ENCODE data around the gene CARD19.

CARD19 gene

DNA sequence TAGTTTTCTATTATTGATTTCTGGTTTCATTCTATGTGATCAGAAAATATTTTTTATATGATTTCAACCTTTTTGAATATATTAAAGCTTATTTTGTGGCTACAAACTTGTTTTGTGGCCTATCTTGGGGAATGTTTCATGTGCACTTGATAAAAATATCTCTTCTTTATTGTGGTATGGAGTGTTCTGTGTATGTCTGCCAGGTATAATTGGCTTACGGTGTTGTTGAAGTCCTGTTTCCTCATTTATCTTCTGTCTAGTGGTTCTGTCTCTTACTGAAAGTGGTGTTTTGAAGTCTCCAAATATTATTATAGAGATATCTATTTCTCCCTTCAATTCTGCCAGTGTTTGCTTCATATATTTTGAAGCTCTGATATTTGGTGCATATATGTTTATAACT, 9.6 kb downstream of the CARD19 start:
- H3K4me1 ChIP-seq (ENCODE audit: control insufficient read depth, insufficient read depth, low read length), result peaks cover 15% of the 10 kb centered on the region
- H3K9ac ChIP-seq (ENCODE audit: low read length), result no peak overlapping the region
- peaks cover 5% of the 10 kb centered on the region for H3K36me3 ChIP-seq (ENCODE audit: control insufficient read depth, insufficient read depth, low read length)

DNA sequence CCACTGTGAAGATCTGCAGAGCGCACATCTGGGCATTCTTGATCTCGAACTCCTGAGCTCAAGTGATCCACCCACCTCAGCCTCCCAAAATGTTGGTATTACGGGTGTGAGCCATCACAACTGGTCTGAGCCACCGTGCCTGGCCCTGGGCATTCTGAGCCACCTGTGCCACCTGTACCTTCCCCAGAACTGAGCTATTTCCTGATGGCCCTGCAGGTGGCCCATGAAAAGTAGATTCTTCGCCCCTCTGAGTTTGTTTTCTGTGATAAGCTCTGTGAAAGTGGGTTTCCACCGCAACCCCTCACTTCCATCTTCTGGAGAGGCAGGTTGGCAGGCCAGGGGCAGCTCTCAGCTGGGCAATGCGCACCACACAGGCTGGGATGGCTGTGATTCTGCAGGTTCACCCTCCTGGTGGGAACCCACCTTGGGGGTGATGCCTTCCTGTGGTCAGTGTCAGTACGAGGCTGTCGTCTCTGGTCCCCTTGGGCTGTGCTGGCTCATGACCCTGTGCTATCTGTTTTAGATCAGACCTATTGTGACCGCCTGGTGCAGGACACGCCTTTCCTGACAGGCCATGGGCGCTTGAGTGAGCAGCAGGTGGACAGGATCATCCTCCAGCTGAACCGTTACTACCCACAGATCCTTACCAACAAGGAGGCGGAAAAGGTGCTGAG, 11.3 kb downstream of the CARD19 start:
- peaks cover 15% of the 10 kb centered on the region for H3K4me1 ChIP-seq (ENCODE audit: control insufficient read depth, insufficient read depth, low read length)
- H3K4me3 ChIP-seq (ENCODE audit: low read length), result no peak overlapping the region
- H3K36me3 ChIP-seq (ENCODE audit: control insufficient read depth, insufficient read depth, low read length), result peaks cover 5% of the 10 kb centered on the region
- H3K27me3 ChIP-seq (ENCODE audit: control insufficient read depth, insufficient read depth, low read length), result no peaks in the 10 kb centered on the region
- H3K9ac ChIP-seq (ENCODE audit: low read length), result no peak overlapping the region
- no peaks in the 10 kb centered on the region for H3K9me3 ChIP-seq (ENCODE audit: control insufficient read depth, low read length)

More for the DNA sequence above, 9.6 kb downstream of the CARD19 start:
- H3K4me3 ChIP-seq (ENCODE audit: low read length), result no peak overlapping the region
- no peaks in the 10 kb centered on the region for H3K9me3 ChIP-seq (ENCODE audit: control insufficient read depth, low read length)
- no peaks in the 10 kb centered on the region for H3K27me3 ChIP-seq (ENCODE audit: control insufficient read depth, insufficient read depth, low read length)

DNA sequence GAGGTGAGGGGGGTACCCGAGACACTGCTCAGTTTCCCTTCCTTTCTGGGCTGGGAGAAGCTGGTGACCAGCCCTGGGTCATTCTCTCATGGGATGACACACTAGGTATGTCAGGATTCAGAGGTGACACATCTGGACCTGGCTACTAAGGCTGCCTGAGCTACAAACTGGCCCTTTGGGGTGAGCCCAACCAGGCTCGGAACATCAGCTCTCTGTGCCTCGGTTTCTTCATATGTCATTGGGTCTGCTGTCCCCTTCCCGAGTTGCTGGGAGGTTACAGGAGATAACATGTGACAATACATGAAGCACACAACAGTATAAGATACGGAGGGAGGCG, 11.8 kb downstream of the CARD19 start:
- H3K36me3 ChIP-seq (ENCODE audit: control insufficient read depth, insufficient read depth, low read length), result peaks cover 5% of the 10 kb centered on the region
- H3K4me3 ChIP-seq (ENCODE audit: low read length), result no peak overlapping the region
- no peaks in the 10 kb centered on the region for H3K27me3 ChIP-seq (ENCODE audit: control insufficient read depth, insufficient read depth, low read length)
- no peak overlapping the region for H3K9ac ChIP-seq (ENCODE audit: low read length)
- no peaks in the 10 kb centered on the region for H3K9me3 ChIP-seq (ENCODE audit: control insufficient read depth, low read length)
- peaks cover 15% of the 10 kb centered on the region for H3K4me1 ChIP-seq (ENCODE audit: control insufficient read depth, insufficient read depth, low read length)

DNA sequence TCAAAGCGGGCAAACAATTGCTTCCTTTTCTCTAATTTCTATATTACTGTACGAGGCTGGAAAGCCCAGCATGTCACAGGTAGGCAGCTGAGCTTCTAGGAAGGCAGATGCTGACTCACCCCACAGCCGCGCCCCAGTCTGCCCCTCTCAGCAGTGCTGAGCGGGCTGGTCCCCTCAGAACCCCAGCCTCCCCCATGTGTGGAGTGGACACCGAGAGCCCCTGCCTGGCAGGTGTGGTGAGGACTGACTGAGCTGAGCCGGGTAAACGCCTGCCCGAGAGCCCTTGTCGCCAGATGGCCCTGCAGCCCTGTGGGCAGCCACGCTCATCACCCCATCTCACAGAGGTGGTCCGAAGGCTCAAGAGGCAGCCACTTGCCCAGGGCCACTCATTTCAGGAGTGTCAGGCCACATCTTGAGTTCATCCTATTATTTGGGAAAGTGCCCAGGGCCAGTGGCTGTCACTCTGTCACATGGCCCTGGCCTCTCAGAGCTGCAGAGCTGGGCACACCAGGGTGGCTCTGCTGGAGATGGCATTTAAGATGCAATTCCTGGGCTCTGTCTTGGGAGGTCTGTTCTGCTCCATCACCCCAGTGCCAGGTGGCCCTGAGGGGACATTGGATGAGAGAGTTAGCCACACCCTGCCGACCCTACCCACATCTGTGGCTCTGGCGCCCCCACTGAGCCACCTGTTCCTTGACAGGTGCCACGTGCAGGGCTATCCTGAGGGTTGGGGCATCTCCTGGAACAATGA, 12.4 kb downstream of the CARD19 start:
- no peaks in the 10 kb centered on the region for H3K27me3 ChIP-seq (ENCODE audit: control insufficient read depth, insufficient read depth, low read length)
- peaks cover 15% of the 10 kb centered on the region for H3K4me1 ChIP-seq (ENCODE audit: control insufficient read depth, insufficient read depth, low read length)
- no peak overlapping the region for H3K4me3 ChIP-seq (ENCODE audit: low read length)
- no peak overlapping the region for H3K9ac ChIP-seq (ENCODE audit: low read length)
- H3K9me3 ChIP-seq (ENCODE audit: control insufficient read depth, low read length), result no peaks in the 10 kb centered on the region
- H3K36me3 ChIP-seq (ENCODE audit: control insufficient read depth, insufficient read depth, low read length), result peaks cover 5% of the 10 kb centered on the region

DNA sequence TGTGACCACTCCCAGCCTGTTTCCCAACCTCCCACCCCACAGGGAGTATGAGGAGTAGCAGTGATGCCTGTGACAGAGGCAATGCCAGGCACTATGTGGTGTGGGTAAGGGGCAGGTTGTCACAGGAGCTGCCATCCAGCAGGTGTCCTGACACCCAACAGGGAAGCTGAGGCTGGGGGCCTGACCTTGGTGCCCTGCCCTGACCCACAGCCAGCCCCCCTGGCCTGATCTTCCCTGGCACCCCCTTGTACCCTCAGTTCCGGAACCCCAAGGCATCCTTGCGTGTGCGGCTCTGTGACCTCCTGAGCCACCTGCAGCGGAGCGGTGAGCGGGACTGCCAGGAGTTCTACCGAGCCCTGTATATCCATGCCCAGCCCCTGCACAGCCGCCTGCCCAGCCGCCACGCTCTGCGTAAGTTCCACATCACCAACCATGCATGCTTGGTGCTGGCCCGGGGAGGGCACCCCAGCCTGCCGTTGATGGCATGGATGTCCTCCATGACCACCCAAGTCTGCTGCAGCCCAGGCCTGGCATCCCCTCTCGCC, 14.4 kb downstream of the CARD19 start:
- peaks cover 5% of the 10 kb centered on the region for H3K36me3 ChIP-seq (ENCODE audit: control insufficient read depth, insufficient read depth, low read length)
- H3K27me3 ChIP-seq (ENCODE audit: control insufficient read depth, insufficient read depth, low read length), result no peaks in the 10 kb centered on the region
- H3K9ac ChIP-seq (ENCODE audit: low read length), result no peak overlapping the region
- H3K4me3 ChIP-seq (ENCODE audit: low read length), result no peak overlapping the region
- H3K9me3 ChIP-seq (ENCODE audit: control insufficient read depth, low read length), result no peaks in the 10 kb centered on the region
- H3K4me1 ChIP-seq (ENCODE audit: control insufficient read depth, insufficient read depth, low read length), result peaks cover 20% of the 10 kb centered on the region

DNA sequence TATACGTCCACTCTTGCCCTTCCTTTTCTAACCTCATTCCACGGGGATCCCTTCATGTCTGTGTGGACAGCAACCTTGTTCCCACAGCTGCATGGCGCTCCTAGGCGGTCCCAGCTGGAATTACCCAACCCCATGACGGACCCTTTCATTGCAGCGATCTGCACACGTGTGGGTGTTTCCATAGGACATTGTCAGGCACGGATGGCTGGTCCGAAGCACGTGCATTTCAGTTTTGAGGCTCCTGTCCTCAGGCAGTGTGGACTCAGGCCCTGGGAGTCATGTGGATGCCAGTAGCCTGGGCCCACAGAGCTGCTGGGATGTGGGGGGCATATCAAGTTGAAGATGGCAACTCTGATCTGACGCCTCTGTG, 15.0 kb downstream of the CARD19 start:
- H3K36me3 ChIP-seq (ENCODE audit: control insufficient read depth, insufficient read depth, low read length), result peaks cover 5% of the 10 kb centered on the region
- no peak overlapping the region for H3K9ac ChIP-seq (ENCODE audit: low read length)
- no peaks in the 10 kb centered on the region for H3K9me3 ChIP-seq (ENCODE audit: control insufficient read depth, low read length)
- H3K4me3 ChIP-seq (ENCODE audit: low read length), result no peak overlapping the region
- peaks cover 21% of the 10 kb centered on the region for H3K4me1 ChIP-seq (ENCODE audit: control insufficient read depth, insufficient read depth, low read length)
- no peaks in the 10 kb centered on the region for H3K27me3 ChIP-seq (ENCODE audit: control insufficient read depth, insufficient read depth, low read length)

DNA sequence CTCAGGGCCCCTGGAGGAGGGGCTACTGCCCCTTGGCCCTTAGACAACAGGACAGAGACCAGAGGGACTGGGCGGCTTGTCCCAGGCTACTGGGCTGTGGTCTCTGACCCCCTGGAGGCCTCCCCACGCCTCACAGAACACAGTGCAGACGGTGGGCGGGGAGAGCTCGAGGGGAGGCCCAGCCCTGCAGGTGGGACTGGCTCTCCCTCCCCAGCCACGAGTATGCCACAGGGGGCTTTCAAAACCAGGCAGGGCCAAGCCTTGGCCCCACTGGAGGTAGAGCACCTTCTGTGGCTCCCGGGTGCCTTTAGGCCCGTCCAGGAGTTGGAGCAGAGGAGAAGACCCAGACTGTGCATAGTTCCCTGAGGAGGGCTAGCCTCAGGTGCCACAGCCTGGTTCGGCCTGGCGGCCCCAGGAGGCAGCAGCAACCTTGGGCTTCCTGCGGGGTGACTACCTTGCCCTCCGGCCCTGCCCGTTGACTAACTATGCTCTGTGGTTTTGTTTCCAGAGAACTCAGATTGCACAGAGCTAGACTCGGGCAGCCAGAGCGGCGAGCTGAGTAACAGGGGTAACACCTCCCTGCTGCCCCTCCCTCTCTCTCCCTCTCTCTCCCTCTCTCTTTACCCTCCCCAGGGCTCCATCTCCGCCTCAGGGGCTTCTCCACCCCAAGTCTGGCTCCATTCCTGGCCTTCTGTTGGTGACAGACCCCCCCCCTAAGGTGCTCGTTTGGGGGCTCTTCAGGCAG, 15.5 kb downstream of the CARD19 start:
- Histone ChIP-seq H3K27me3 (ENCODE audit: control insufficient read depth, insufficient read depth, low read length) (no peaks in the 10 kb centered on the region), H3K9me3 (ENCODE audit: control insufficient read depth, low read length) (no peaks in the 10 kb centered on the region), H3K4me1 (ENCODE audit: control insufficient read depth, insufficient read depth, low read length) (peaks cover 27% of the 10 kb centered on the region), H3K9ac (ENCODE audit: low read length) (no peak overlapping the region), H3K36me3 (ENCODE audit: control insufficient read depth, insufficient read depth, low read length) (peaks cover 5% of the 10 kb centered on the region), H3K4me3 (ENCODE audit: low read length) (no peak overlapping the region)

DNA sequence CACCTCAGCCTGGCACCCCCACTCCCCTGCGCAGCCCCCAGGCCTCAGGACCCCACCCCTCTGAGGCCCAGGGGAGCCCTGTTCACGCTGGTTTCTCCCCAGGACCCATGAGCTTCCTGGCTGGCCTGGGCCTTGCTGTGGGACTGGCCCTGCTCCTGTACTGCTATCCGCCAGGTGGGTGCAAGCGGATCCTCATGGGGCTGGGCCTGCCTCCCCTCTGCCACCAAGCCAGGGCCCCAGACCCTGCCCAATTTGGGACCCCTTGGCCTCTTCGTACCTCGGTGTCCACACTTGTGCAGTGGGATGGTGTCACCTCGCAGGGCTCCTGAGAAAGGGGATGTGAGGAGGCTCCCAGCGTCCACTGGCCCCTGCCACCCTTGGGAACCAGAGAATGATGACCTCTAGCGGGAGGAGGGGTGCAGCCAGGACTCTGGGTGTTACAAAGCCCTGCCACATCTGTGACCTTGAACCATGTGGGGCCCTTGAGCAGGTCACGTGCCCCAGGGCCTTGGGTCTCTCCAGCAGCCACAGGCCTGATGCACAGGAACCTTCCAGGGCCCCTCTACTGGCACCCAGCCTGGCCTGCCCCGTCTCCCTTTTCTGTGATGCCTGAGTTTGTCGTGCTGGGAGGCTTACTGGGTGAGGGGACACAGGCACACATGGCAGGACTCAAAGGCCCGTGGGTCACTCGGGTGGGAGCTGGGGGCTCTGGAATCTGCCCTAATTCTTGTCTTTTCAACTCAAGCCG, 16.3 kb downstream of the CARD19 start:
- Histone ChIP-seq H3K9me3 (ENCODE audit: control insufficient read depth, low read length) (no peaks in the 10 kb centered on the region), H3K4me1 (ENCODE audit: control insufficient read depth, insufficient read depth, low read length) (peaks cover 20% of the 10 kb centered on the region), H3K36me3 (ENCODE audit: control insufficient read depth, insufficient read depth, low read length) (peaks cover 5% of the 10 kb centered on the region), H3K27me3 (ENCODE audit: control insufficient read depth, insufficient read depth, low read length) (no peaks in the 10 kb centered on the region), H3K9ac (ENCODE audit: low read length) (no peak overlapping the region), H3K4me3 (ENCODE audit: low read length) (no peak overlapping the region)

DNA sequence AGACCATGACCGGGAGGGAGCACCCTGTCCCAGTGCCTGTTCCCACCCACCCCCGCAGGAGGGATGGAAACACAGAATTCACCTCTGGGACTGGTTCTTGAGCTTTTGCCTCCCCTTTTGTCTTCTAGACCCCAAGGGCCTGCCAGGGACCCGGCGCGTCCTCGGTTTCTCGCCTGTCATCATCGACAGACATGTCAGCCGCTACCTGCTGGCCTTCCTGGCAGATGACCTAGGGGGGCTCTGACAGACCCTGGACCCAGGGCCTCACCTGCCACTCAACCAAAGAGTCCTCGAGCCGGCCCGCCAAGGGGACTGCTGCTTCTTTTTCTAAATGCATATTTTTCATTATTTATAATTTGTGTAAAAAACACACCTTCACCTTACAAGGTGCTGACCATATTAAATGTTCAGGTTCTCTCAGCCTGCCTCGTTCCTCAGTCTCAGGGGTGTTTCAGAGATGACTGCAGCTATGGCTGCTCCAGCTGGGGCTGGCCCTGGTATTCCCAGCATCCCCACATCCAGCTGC, 16.9 kb downstream of the CARD19 start:
- Histone ChIP-seq H3K9me3 (ENCODE audit: control insufficient read depth, low read length) (no peaks in the 10 kb centered on the region), H3K4me1 (ENCODE audit: control insufficient read depth, insufficient read depth, low read length) (peaks cover 15% of the 10 kb centered on the region), H3K4me3 (ENCODE audit: low read length) (no peak overlapping the region), H3K9ac (ENCODE audit: low read length) (no peak overlapping the region), H3K27me3 (ENCODE audit: control insufficient read depth, insufficient read depth, low read length) (no peaks in the 10 kb centered on the region), H3K36me3 (ENCODE audit: control insufficient read depth, insufficient read depth, low read length) (peaks cover under 1% of the 10 kb centered on the region)

DNA sequence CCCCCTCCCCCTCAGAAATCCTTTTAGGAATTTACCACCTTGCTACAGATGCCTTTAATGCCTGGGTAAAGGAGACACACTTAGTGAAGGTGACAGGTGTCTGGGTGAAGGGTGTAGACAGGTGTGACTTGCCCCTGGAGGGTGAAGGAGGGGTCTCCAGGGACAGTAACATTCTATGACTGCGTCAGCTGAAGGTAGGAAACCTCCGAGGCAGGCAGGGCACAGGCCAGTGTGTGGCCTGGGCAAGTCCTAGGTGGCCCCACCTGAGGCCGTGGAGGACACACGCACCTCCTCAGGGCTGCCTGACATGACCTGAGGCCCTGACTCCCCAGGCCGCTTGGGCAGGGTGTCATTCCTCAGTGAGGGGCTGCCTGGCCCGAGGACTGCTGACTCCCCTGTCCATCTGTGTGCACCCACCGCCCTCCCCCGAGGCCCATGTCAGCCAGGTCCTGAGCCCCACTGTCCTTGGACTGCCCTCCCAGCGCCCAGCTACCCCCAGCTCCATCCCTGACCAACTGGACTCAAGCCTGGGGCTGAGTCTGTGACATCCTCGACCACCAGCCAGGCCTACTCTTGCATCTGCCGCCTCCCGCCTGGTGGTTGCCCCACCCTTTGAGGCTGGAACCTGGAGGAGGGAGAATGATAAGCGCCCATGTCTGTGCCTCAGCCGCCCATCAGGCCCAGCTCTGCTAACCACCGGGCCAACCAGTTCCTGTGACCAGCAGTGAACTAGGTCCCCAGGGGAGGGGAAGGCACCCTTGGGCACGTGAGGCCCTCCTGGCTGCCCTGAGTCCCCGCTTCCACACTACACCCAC, 18.4 kb downstream of the CARD19 start:
- H3K4me3 ChIP-seq (ENCODE audit: low read length), result no peak overlapping the region
- no peaks in the 10 kb centered on the region for H3K9me3 ChIP-seq (ENCODE audit: control insufficient read depth, low read length)
- no peaks in the 10 kb centered on the region for H3K36me3 ChIP-seq (ENCODE audit: control insufficient read depth, insufficient read depth, low read length)
- H3K27me3 ChIP-seq (ENCODE audit: control insufficient read depth, insufficient read depth, low read length), result no peaks in the 10 kb centered on the region
- peaks cover 14% of the 10 kb centered on the region for H3K4me1 ChIP-seq (ENCODE audit: control insufficient read depth, insufficient read depth, low read length)
- no peak overlapping the region for H3K9ac ChIP-seq (ENCODE audit: low read length)

DNA sequence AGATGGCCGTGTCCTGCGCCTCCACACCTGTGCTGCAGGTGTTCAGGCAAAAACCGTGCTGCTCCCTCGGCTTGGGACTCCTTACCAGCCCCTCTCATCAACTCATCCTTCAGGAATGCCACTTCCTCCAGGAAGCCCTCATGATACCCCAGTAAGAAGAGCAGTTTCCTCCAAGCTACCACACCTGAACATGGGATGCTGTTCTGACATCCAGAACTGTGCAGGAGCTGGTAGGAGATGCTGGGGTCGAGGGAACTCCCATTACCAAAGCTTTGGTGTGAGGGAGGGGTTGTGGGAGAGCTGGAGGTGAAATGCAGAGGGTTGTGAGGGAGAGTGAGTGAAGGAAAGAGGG, 18.9 kb downstream of the CARD19 start:
- Histone ChIP-seq H3K9me3 (ENCODE audit: control insufficient read depth, low read length) (no peaks in the 10 kb centered on the region), H3K9ac (ENCODE audit: low read length) (no peak overlapping the region), H3K27me3 (ENCODE audit: control insufficient read depth, insufficient read depth, low read length) (no peaks in the 10 kb centered on the region), H3K4me1 (ENCODE audit: control insufficient read depth, insufficient read depth, low read length) (peaks cover 20% of the 10 kb centered on the region), H3K36me3 (ENCODE audit: control insufficient read depth, insufficient read depth, low read length) (no peaks in the 10 kb centered on the region), H3K4me3 (ENCODE audit: low read length) (no peak overlapping the region)
